ENCODE measurements around the gene CTSA. TPM values are rescaled to one million over a fixed set of nuclear protein-coding genes. Genes with fewer than 3 reads are reported as not detected.

Gene CTSA
- total RNA-seq, 2 experiments from 2014 or later = 40.3 to 42.6 TPM

- Mint-ChIP-seq H3K27ac (no peak overlapping the region), H3K4me3 (no peak overlapping the region), H3K36me3 (ENCODE audit: low read depth) (peaks cover 18% of the 10 kb centered on the region), H3K9me3 (no peaks in the 10 kb centered on the region), H3K4me1 (ENCODE audit: low read depth) (no peaks in the 10 kb centered on the region), H3K27me3 (no peaks in the 10 kb centered on the region)
- no peak for TF ChIP-seq CTCF (IDR thresholded peaks at IDR 0.05)
- H3K9me3 ChIP-seq (ENCODE audit: control insufficient read depth in 1 of 2, insufficient read depth in 1 of 2, low read length in 2 of 2) = no peaks in the 10 kb centered on the region
- ATAC-seq (ENCODE audit: poor library complexity) (no peak), DNase-seq (no peak)
- H3K4me1 ChIP-seq (ENCODE audit: insufficient read depth, low read length) = no peaks in the 10 kb centered on the region
- H3K27me3 ChIP-seq (ENCODE audit: control insufficient read depth in 1 of 2, insufficient read depth in 2 of 2, low read length in 2 of 2) = no peaks in the 10 kb centered on the region
- intact Hi-C loops (cut with DNase I, micrococcal nuclease) = no loop called here
- H3K4me3 ChIP-seq (ENCODE audit: low read length) = no peak overlapping the region
- CTCF ChIA-PET = interaction anchor here (1.0 kb wide), 1 partner anchor 12 kb away, joined by 3 read pairs; the partner anchor contains the start of gene NEURL2
- no peak overlapping the region for H3K27ac ChIP-seq (ENCODE audit: low read depth in 1 of 2, low read length in 2 of 2)
- H3K36me3 ChIP-seq (ENCODE audit: insufficient read depth, low read length) = peaks cover 13% of the 10 kb centered on the region
- POLR2A ChIA-PET = no interaction called here
These were observed 11.1 kb downstream of the CTSA start for GRCh38 chr20:45902199-45902701.

DNA sequence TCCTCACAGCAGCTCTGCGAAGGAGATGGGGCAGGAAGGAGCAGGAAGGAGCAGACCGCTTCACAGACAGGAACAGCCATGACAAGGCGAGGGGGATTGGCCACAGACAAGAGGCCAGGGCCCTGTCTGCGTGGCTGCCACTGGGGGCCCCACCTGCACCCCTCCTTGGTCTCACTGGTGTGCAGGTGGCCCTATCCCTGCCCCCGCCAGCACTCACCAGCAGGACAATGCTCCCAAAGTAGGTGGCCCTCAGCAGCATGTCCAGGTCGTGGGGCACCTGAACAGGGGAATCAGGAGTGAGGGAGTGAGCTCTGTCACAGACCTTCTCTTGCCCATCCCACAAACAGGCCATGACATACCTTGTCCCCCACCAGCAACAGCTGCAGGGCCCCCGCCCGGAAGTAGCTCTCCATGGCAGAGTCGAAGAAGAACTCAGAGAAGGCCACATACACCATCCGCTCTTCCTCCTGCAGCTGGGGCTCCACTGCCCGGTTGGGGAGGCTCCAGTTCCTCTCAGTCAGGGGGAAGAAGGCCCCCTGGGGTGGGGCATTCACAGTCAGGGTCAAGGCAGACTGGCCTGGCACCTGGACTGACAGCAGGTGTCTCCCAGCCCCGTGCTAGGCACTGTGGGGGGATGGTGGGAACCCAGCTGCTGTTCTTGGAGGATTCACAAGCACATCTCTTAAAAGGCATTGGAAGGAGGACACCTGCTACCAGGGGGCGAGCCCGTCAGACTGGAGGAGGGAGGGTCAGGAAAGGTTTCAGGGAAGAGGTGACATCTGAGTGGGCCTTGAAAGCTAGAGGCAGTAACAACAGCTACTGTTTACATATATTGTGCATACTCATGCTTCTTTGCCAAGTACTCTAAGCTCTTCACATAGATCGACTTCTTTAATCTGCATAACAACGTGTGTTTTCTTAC is 13.7 kb downstream of the CTSA start:
- H3K27ac Mint-ChIP-seq = no peak overlapping the region

More for the DNA sequence above, 13.7 kb downstream of the CTSA start:
- H3K36me3 Mint-ChIP-seq (ENCODE audit: low read depth) = no peaks in the 10 kb centered on the region
- intact Hi-C loops (cut with DNase I, micrococcal nuclease) = no loop called here
- TF ChIP-seq CTCF (IDR thresholded peaks at IDR 0.05) = no peak
- no peaks in the 10 kb centered on the region for H3K9me3 Mint-ChIP-seq
- ChIA-PET CTCF (interaction anchor here (0.6 kb wide), 1 partner anchor 84 kb away, joined by 3 read pairs; no protein-coding TSS in a partner anchor), POLR2A (interaction anchor here (0.8 to 2.1 kb wide), 2 partner anchors 12 to 29 kb away, joined by 3 to 10 read pairs; partner anchors contain the start of gene PCIF1)
- ATAC-seq (ENCODE audit: poor library complexity) (no peak), DNase-seq (no peak)
- H3K36me3 ChIP-seq (ENCODE audit: insufficient read depth, low read length) = no peaks in the 10 kb centered on the region
- H3K4me1 Mint-ChIP-seq (ENCODE audit: low read depth) = no peaks in the 10 kb centered on the region
- no peak overlapping the region for H3K4me3 ChIP-seq (ENCODE audit: low read length)
- H3K9me3 ChIP-seq (ENCODE audit: control insufficient read depth in 1 of 2, insufficient read depth in 1 of 2, low read length in 2 of 2) = no peaks in the 10 kb centered on the region
- H3K27me3 ChIP-seq (ENCODE audit: control insufficient read depth in 1 of 2, insufficient read depth in 2 of 2, low read length in 2 of 2) = no peaks in the 10 kb centered on the region
- H3K27me3 Mint-ChIP-seq = no peaks in the 10 kb centered on the region
- no peak overlapping the region for H3K4me3 Mint-ChIP-seq
- H3K27ac ChIP-seq (ENCODE audit: low read depth in 1 of 2, low read length in 2 of 2) = no peak overlapping the region
- H3K4me1 ChIP-seq (ENCODE audit: insufficient read depth, low read length) = no peaks in the 10 kb centered on the region
